ENCODE measurements around the gene PDE7B. TPM values are rescaled to one million over a fixed set of nuclear protein-coding genes. Genes with fewer than 3 reads are reported as not detected.

Gene PDE7B
- total RNA-seq, 1 experiment from 2014 or later = not detected

GRCh38 chr6:136125585-136125984, 274.1 kb downstream of the PDE7B start:
- H3K27ac ChIP-seq (ENCODE audit: low read length) = no peak overlapping the region
- intact Hi-C loops (cut with micrococcal nuclease) = no loop called here
- H4K20me1 ChIP-seq (ENCODE audit: low read length) = no peaks in the 10 kb centered on the region
- no peaks in the 10 kb centered on the region for H3K9me2 ChIP-seq (replicated peaks; ENCODE audit: low read length)
- no peaks in the 10 kb centered on the region for H3K27me3 ChIP-seq (ENCODE audit: low read length)
- H3K9me3 ChIP-seq (ENCODE audit: low read length) = no peaks in the 10 kb centered on the region
- H3K36me3 ChIP-seq (ENCODE audit: low read depth, low read length) = no peaks in the 10 kb centered on the region
- no peaks in the 10 kb centered on the region for H3K79me2 ChIP-seq (ENCODE audit: low read length)
- ChIA-PET POLR2A (ENCODE audit: unreplicated experiment) (no interaction called here), CTCF (no interaction called here)
- no peaks in the 10 kb centered on the region for H3F3A ChIP-seq (ENCODE audit: low read length, unreplicated experiment)
- no TSS peak for BruUV-seq (replicated peaks)
- TF ChIP-seq EZH2 (IDR thresholded peaks at IDR 0.05; ENCODE audit: low read length, unreplicated experiment) = no peak
- TF ChIP-seq EZH2phosphoT487 (IDR thresholded peaks at IDR 0.05; ENCODE audit: borderline replicate concordance, low read length) = no peak
- no peak for TF ChIP-seq CTCF (conservative IDR thresholded peaks at IDR 0.05; ENCODE audit: low read depth, low read length)
- ATAC-seq (no peak), DNase-seq (no peak)
- no peak overlapping the region for H3K4me3 ChIP-seq (ENCODE audit: low read length)
- H3K9ac ChIP-seq (ENCODE audit: low read length) = no peak overlapping the region
- H2AFZ ChIP-seq (ENCODE audit: low read length) = no peak overlapping the region
- no peak overlapping the region for H3K4me2 ChIP-seq (ENCODE audit: low read length)
- peaks cover 10% of the 10 kb centered on the region; the same call in 1 of the 2 replicates for H3K4me1 ChIP-seq (ENCODE audit: insufficient read depth, low read length)

- intact Hi-C loops (cut with micrococcal nuclease) = no loop called here
- no peak overlapping the region for H3K27ac ChIP-seq (ENCODE audit: low read length)
- no TSS peak for BruUV-seq (replicated peaks)
Observed at GRCh38 chr6:136127873-136128272, 276.4 kb downstream of the PDE7B start.

More at GRCh38 chr6:136127873-136128272, 276.4 kb downstream of the PDE7B start:
- Histone ChIP-seq H3K36me3 (ENCODE audit: low read depth, low read length) (no peaks in the 10 kb centered on the region), H3K9ac (ENCODE audit: low read length) (no peak overlapping the region), H3K4me3 (ENCODE audit: low read length) (no peak overlapping the region), H4K20me1 (ENCODE audit: low read length) (no peaks in the 10 kb centered on the region), H3K4me1 (ENCODE audit: insufficient read depth, low read length) (peaks cover 10% of the 10 kb centered on the region; the same call in 1 of the 2 replicates), H3K27me3 (ENCODE audit: low read length) (no peaks in the 10 kb centered on the region), H3K9me3 (ENCODE audit: low read length) (no peaks in the 10 kb centered on the region), H3K9me2 (replicated peaks; ENCODE audit: low read length) (no peaks in the 10 kb centered on the region), H2AFZ (ENCODE audit: low read length) (no peak overlapping the region), H3F3A (ENCODE audit: low read length, unreplicated experiment) (no peaks in the 10 kb centered on the region), H3K79me2 (ENCODE audit: low read length) (no peaks in the 10 kb centered on the region), H3K4me2 (ENCODE audit: low read length) (no peak overlapping the region)
- TF ChIP-seq EZH2 (IDR thresholded peaks at IDR 0.05; ENCODE audit: low read length, unreplicated experiment) = no peak
- TF ChIP-seq EZH2phosphoT487 (IDR thresholded peaks at IDR 0.05; ENCODE audit: borderline replicate concordance, low read length) = no peak
- TF ChIP-seq CTCF (conservative IDR thresholded peaks at IDR 0.05; ENCODE audit: low read depth, low read length) = no peak
- ChIA-PET POLR2A (ENCODE audit: unreplicated experiment) (no interaction called here), CTCF (no interaction called here)
- no peak for ATAC-seq
- DNase-seq = no peak
